Stimulated activated CD4-positive, alpha-beta T cell treated with anti-CD3 and anti-CD28 coated beads, Interleukin-15, amount 100 ng/mL, for 24 hours (primary cell): ENCODE results near the gene EXOSC9.

Experiments used
- DNase-seq: peaks from one replicate; pipeline ENCODE4 v3.0.0-alpha.2; 2020

Gene EXOSC9

DNA sequence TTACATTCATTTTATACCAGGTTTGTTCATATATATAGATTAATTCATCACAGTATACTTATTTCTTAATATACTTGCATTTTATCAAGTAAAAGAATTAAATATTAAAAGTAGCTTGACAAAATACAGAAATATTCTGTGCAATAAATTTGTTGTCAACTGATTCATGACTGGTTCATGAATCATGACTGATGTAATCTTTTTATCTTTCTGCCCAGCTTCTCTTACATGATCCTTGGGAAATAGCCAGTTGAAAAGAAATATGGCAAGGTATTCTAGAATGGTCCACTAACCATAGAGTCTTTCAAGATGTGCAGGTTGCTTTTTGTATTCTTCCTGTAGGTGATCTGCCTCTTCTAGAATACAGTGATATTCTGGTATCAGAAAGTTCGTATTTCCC is 26.7 kb downstream of the EXOSC9 start:
- DNase-seq = no peak

DNA sequence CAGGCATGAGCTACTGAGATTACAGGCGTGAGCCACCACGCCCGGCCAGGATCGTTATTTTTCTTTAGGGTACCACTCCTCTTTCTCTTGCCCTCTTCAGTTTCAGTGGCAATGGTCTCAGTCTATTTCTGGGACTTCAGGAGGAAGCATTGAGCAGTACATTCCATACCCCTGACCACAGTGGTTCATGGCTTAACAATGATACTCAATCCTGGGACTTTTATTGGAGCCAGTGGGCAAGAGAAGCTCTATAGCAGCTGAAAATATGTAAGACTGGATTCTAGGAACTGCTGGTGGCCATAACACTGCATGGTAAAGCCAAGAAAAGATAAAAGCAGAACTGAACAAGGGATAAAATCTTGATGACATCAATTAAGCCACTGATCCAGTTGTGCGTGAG is 28.4 kb downstream of the EXOSC9 start:
- DNase-seq = no peak

GRCh38 chr4:121838136-121838535 is 37.0 kb downstream of the EXOSC9 start:
- DNase-seq = no peak

- DNase-seq = no peak
Observed at GRCh38 chr4:121842862-121843261, 41.7 kb downstream of the EXOSC9 start.

- no peak for DNase-seq
Observed at GRCh38 chr4:121846662-121847061, 45.5 kb downstream of the EXOSC9 start.

- DNase-seq = no peak
Observed at GRCh38 chr4:121851354-121851753, 50.2 kb downstream of the EXOSC9 start.

DNA sequence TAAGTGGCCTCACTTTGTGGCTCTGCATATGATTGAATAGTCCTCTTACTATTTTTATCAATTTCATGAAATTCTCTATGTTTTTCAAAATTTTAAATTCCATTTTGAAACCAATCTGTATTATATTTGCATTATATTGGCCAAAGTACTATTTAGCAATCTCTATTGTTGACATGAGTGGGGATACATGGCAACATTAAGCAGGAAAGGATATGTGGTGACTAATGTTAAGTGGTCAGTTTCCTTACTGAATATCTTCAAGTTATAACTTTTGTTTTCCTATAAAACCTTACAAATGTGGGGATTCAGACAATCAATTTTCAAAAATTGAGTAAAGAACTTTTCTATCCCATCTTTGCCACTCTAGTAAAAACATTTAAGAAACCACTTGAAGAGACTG is 59.0 kb downstream of the EXOSC9 start:
- no peak for DNase-seq

- no peak for DNase-seq
Observed at GRCh38 chr4:121861426-121861825, 60.3 kb downstream of the EXOSC9 start.

GRCh38 chr4:121863799-121864198 is 62.7 kb downstream of the EXOSC9 start:
- no peak for DNase-seq
